PC-9 (cell line): ENCODE data around the gene CRELD2. TPM values are rescaled to one million over a fixed set of nuclear protein-coding genes. Genes with fewer than 3 reads are reported as not detected.

Experiments
- BruUV-seq: library from RNA; stranded (reverse); fragments of 400-500 nt; replicated peaks from 2 replicates; lab custom pipeline; 2021; lab: Mats Ljungman, UMichigan
- CTCF ChIA-PET: fragments of 300-600 bp; sonication (Branson Sonifier 250); formaldehyde crosslinking; loops from one replicate; lab custom pipeline; 2022; ENCODE audit warnings: antibody characterized with exemption; lab: Charles Lee
- POLR2A ChIA-PET: fragments of 300-600 bp; sonication (Branson Sonifier 250); formaldehyde crosslinking; loops from one replicate; lab custom pipeline; 2022; ENCODE audit warnings: antibody characterized with exemption; ENCODE audit not compliant: unreplicated experiment; lab: Charles Lee
- DNase-seq, 2 experiments: peaks; one replicate each; pipeline versions ENCODE4 v3.0.0 to v3.0.0-alpha.2; 2015 to 2022; ENCODE audit warnings: mixed read lengths in 1 of 2
- H2AFZ ChIP-seq: fragments of 200-600 bp; sonication (generic); 2 replicates; pipeline ENCODE4 v1.8.1; 2017; ENCODE audit warnings: antibody characterized with exemption
- H3F3A ChIP-seq: fragments of 200-600 bp; sonication (generic); 2 replicates; pipeline ENCODE4 v1.8.1; 2017; ENCODE audit warnings: antibody characterized with exemption, mild to moderate bottlenecking, low read depth; ENCODE audit not compliant: insufficient read depth
- H3K27ac ChIP-seq: fragments of 200-600 bp; sonication (generic); 2 replicates; pipeline ENCODE4 v1.6.1; 2016; ENCODE audit warnings: mixed run types
- H3K27me3 ChIP-seq: fragments of 200-600 bp; sonication (generic); 2 replicates; pipeline ENCODE4 v1.6.1; 2016; ENCODE audit warnings: low read depth, mixed run types; ENCODE audit not compliant: insufficient read depth
- H3K36me3 ChIP-seq: fragments of 200-600 bp; sonication (generic); 2 replicates; pipeline ENCODE4 v1.6.1; 2016; ENCODE audit warnings: low read depth, mixed run types
- H3K4me1 ChIP-seq: fragments of 200-600 bp; sonication (generic); replicated peaks from 2 replicates; pipeline ENCODE4 v1.6.1; 2016; ENCODE audit warnings: mixed run types; ENCODE audit not compliant: insufficient read depth
- H3K4me2 ChIP-seq: fragments of 200-600 bp; sonication (generic); 2 replicates; pipeline ENCODE4 v1.6.1; 2017; ENCODE audit warnings: mixed run types
- H3K4me3 ChIP-seq: fragments of 200-600 bp; sonication (generic); 2 replicates; pipeline ENCODE4 v1.6.1; 2016; ENCODE audit warnings: mixed run types
- H3K79me2 ChIP-seq: fragments of 200-600 bp; sonication (generic); 2 replicates; pipeline ENCODE4 v1.6.1; 2017; ENCODE audit warnings: low read depth, mixed run types
- H3K9me2 ChIP-seq: fragments of 200-600 bp; sonication (generic); 2 replicates; pipeline ENCODE4 v1.8.1; 2017; ENCODE audit warnings: mild to moderate bottlenecking; ENCODE audit not compliant: insufficient read depth
- H3K9me3 ChIP-seq: fragments of 200-600 bp; sonication (generic); 2 replicates; pipeline ENCODE4 v1.8.1; 2016; ENCODE audit warnings: low read depth; ENCODE audit not compliant: insufficient read depth
- H4K20me1 ChIP-seq: fragments of 200-600 bp; sonication (generic); 2 replicates; pipeline ENCODE4 v1.8.1; 2017; ENCODE audit not compliant: insufficient read depth
- EZH2 ChIP-seq: fragments of 200-600 bp; sonication (generic); IDR thresholded peaks from 2 replicates; pipeline ENCODE4 v1.8.0; 2017; ENCODE audit warnings: antibody characterized with exemption, low read depth
- intact Hi-C: fragments of 100-400 bp; cut with micrococcal nuclease; formaldehyde crosslinking; loops from one replicate; pipeline ENCODE4 v1.10.0; 2022; ENCODE audit not compliant: unreplicated experiment
- total RNA-seq: library from RNA; stranded (reverse); gene quantifications from 2 replicates; pipeline ENCODE4 v1.2.3, GENCODE V29; 2021
- TF ChIP-seq, protein P1 (sequence below): fragments of 200-600 bp; sonication (generic); conservative IDR thresholded peaks from 2 replicates; pipeline ENCODE4 v1.6.1; 2017; ENCODE audit warnings: mixed run types, antibody characterized with exemption, mild to moderate bottlenecking, moderate library complexity

The CRELD2 gene
- total RNA-seq, 1 experiment from 2014 or later, result 30.7 TPM

DNA sequence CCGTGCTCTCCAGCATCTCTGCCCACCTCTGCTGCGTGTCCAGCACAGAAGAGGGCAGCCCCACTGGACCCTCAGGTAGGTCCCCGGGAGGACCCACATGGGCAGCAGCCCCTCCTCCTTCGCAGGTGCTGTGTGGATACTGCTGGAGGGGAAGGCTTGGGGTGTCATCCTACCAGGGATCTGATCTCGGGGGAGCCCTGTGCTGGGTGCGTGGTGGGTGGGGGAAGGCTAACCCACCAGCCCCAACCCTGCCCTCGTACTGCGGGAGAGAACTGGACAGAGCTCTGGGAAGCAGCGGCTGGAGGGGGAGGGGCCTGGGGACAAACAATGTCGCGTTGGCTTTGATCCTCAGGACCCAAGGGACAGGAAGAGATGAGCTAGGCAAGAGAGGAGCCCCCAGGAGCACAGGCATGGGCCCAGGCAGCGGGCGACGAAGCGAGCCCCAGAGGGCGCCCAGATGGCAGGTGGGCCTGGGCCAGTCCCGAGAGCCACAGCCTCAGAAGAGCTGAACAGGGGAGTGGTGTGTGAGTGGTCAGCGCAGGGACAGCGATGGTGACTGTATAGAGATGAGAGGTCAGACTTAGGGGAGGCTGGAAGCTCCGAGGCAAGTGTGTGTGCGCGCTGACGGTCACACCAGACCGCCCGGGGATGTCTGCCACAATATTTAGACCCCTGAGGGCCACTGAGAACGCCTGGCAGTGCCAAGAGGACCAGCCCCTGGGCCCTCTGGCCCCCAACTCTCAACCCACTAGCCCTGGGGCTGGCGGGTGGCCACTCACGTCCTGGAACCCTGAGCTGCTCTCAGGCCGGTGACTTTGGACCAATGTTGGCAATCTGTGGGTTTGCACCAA is 40.7 kb downstream of the CRELD2 start:
- Histone ChIP-seq H3K9me3 (no peaks in the 10 kb centered on the region), H2AFZ (peak overlapping the region; percentile 71; the same call in 1 of the 2 replicates), H3K4me3 (peak overlapping the region; percentile 97; the same call in 1 of the 2 replicates), H3K27me3 (no peaks in the 10 kb centered on the region), H4K20me1 (peaks cover 23% of the 10 kb centered on the region), H3K4me2 (peak overlapping the region; percentile 75), H3K9me2 (no peaks in the 10 kb centered on the region), H3K79me2 (peaks cover 38% of the 10 kb centered on the region), H3K4me1 (peaks cover 34% of the 10 kb centered on the region), H3K36me3 (peaks cover 23% of the 10 kb centered on the region), H3K27ac (peak overlapping the region; percentile 66), H3F3A (peaks cover 36% of the 10 kb centered on the region)
- ChIA-PET CTCF (interaction anchor here (0.9 to 1.2 kb wide), 2 partner anchors 28 to 71 kb away, joined by 3 to 4 read pairs; no protein-coding TSS in a partner anchor), POLR2A (interaction anchor here (0.7 kb wide), 1 partner anchor 292 kb away, joined by 4 read pairs; no protein-coding TSS in a partner anchor)
- intact Hi-C loops, result no loop called here
- no peak for TF ChIP-seq EZH2
- TF ChIP-seq, protein P1, sequence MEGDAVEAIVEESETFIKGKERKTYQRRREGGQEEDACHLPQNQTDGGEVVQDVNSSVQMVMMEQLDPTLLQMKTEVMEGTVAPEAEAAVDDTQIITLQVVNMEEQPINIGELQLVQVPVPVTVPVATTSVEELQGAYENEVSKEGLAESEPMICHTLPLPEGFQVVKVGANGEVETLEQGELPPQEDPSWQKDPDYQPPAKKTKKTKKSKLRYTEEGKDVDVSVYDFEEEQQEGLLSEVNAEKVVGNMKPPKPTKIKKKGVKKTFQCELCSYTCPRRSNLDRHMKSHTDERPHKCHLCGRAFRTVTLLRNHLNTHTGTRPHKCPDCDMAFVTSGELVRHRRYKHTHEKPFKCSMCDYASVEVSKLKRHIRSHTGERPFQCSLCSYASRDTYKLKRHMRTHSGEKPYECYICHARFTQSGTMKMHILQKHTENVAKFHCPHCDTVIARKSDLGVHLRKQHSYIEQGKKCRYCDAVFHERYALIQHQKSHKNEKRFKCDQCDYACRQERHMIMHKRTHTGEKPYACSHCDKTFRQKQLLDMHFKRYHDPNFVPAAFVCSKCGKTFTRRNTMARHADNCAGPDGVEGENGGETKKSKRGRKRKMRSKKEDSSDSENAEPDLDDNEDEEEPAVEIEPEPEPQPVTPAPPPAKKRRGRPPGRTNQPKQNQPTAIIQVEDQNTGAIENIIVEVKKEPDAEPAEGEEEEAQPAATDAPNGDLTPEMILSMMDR, result no peak
- DNase-seq, result no peak
- BruUV-seq, result no TSS peak

DNA sequence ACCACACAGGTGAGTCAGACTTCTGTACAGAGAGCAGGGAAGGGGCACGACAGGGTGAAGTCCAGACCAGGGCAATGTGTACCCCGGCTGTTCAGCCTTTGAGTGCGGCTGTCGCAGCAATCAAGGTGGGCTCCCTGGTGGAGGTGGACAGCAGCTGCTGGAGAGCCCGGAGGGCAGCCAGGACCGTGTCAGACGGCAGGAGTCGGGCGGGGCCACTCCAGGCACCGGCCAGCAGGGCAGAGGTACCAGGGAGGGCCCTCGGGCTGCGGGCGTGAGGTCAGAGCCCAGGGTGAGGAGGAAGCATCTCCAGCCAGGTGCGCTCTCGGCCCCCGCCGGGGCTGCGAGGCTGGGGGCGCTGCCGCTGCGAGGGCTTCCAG is 41.3 kb downstream of the CRELD2 start:
- H3K4me2 ChIP-seq, result peak overlapping the region; percentile 75
- no peaks in the 10 kb centered on the region for H3K27me3 ChIP-seq
- CTCF ChIA-PET, result interaction anchor here (0.9 to 1.2 kb wide), 2 partner anchors 29 to 71 kb away, joined by 3 to 4 read pairs; no protein-coding TSS in a partner anchor
- POLR2A ChIA-PET, result interaction anchor here (0.6 to 1.0 kb wide), 4 partner anchors 7 to 292 kb away, joined by 3 to 8 read pairs (median 5); no protein-coding TSS in a partner anchor
- peak overlapping the region; percentile 71 for H2AFZ ChIP-seq
- H3K36me3 ChIP-seq, result peaks cover 29% of the 10 kb centered on the region
- peak overlapping the region; percentile 97; the same call in 1 of the 2 replicates for H3K4me3 ChIP-seq
- intact Hi-C loops, result loop anchor here (1.0 kb wide), 1 partner anchor 8 kb away; no protein-coding TSS in a partner anchor
- TSS peak; percentile 91 for BruUV-seq
- peaks cover 36% of the 10 kb centered on the region for H3K4me1 ChIP-seq
- peaks cover 29% of the 10 kb centered on the region for H4K20me1 ChIP-seq
- peak in 1 of 2 experiments; percentile 84 for DNase-seq
- H3K9me3 ChIP-seq, result no peaks in the 10 kb centered on the region
- H3K9me2 ChIP-seq, result no peaks in the 10 kb centered on the region
- H3K79me2 ChIP-seq, result peaks cover 44% of the 10 kb centered on the region
- peaks cover 36% of the 10 kb centered on the region for H3F3A ChIP-seq
- peak overlapping the region; percentile 66 for H3K27ac ChIP-seq
- TF ChIP-seq EZH2, result no peak
- TF ChIP-seq, protein P1, result no peak
